ENCODE data around the gene SRPRB.

SRPRB gene

GRCh38 chr3:133864616-133865015 is 59.0 kb downstream of the SRPRB start:
- H3F3A ChIP-seq (ENCODE audit: control insufficient read depth, insufficient read depth): no peaks in the 10 kb centered on the region
- H3K9me2 ChIP-seq (replicated peaks; ENCODE audit: control insufficient read depth, low read length): no peaks in the 10 kb centered on the region
- H4K20me1 ChIP-seq (ENCODE audit: control insufficient read depth, insufficient read depth, low read depth, low read length): no peaks in the 10 kb centered on the region
- no peaks in the 10 kb centered on the region for H3K79me2 ChIP-seq (ENCODE audit: control insufficient read depth, low read length)
- no peak for TF ChIP-seq EZH2phosphoT487 (IDR thresholded peaks at IDR 0.05; ENCODE audit: borderline replicate concordance, low read length)
- no peak for TF ChIP-seq CTCF (IDR thresholded peaks at IDR 0.05; ENCODE audit: low read depth, low read length, poor library complexity, severe bottlenecking)
- H3K36me3 ChIP-seq (ENCODE audit: control insufficient read depth, low read length): no peaks in the 10 kb centered on the region
- H3K4me1 ChIP-seq (ENCODE audit: control insufficient read depth, low read length): no peaks in the 10 kb centered on the region
- H3K4me2 ChIP-seq (ENCODE audit: low read length): no peak overlapping the region
- H3K9me3 ChIP-seq (ENCODE audit: control insufficient read depth, insufficient read depth, low read length): no peaks in the 10 kb centered on the region
- peaks cover 4% of the 10 kb centered on the region; the same call in 1 of the 2 replicates for H3K27me3 ChIP-seq (ENCODE audit: control insufficient read depth, low read length)
- H3K27ac ChIP-seq (ENCODE audit: low read depth, low read length): no peak overlapping the region
- H3K4me3 ChIP-seq (ENCODE audit: low read length): no peak overlapping the region

DNA sequence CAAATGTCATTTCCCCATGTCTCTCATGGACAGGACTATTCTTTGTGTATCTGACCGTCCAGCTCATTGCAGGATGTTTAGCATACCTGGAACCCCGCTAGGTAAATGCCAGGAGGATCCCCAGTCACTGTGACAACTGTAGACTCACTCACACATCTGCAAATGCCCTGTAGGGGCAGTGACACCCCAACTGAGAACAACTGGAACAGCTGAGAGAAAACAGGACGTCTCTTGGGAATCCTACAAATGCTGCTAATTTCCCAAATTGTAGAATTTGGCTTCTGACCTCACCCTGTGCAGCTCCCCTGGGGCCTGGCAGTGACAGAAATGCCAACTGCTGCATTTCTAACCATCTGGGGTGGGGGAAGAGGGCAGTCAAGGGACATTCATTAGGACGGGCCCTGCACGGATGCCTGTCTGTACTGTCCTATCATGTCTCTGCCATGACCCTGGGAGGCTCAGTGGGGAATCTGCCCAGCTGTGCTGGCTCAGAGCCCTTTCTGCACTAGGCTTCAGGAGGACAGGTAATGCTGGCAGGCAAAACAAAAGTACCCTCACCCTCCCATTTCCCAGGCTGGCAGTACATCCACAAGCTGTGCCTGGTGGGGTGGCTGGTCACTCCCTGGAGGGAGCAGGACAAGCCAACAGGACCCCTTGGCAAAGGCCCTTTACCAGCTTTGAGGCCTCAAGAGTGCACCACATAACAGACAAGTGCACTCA is 59.7 kb downstream of the SRPRB start:
- no peaks in the 10 kb centered on the region for H3K36me3 ChIP-seq (ENCODE audit: control insufficient read depth, low read length)
- TF ChIP-seq CTCF (IDR thresholded peaks at IDR 0.05; ENCODE audit: low read depth, low read length, poor library complexity, severe bottlenecking): no peak
- no peak for TF ChIP-seq EZH2phosphoT487 (IDR thresholded peaks at IDR 0.05; ENCODE audit: borderline replicate concordance, low read length)
- H3K4me1 ChIP-seq (ENCODE audit: control insufficient read depth, low read length): no peaks in the 10 kb centered on the region

GRCh38 chr3:133866141-133866540 is 60.5 kb downstream of the SRPRB start:
- Histone ChIP-seq H3K4me1 (ENCODE audit: control insufficient read depth, low read length) (no peaks in the 10 kb centered on the region), H3K4me3 (ENCODE audit: low read length) (no peak overlapping the region), H3K27ac (ENCODE audit: low read depth, low read length) (no peak overlapping the region), H3F3A (ENCODE audit: control insufficient read depth, insufficient read depth) (no peaks in the 10 kb centered on the region), H3K9me2 (replicated peaks; ENCODE audit: control insufficient read depth, low read length) (no peaks in the 10 kb centered on the region), H3K79me2 (ENCODE audit: control insufficient read depth, low read length) (no peaks in the 10 kb centered on the region), H4K20me1 (ENCODE audit: control insufficient read depth, insufficient read depth, low read depth, low read length) (no peaks in the 10 kb centered on the region), H3K36me3 (ENCODE audit: control insufficient read depth, low read length) (no peaks in the 10 kb centered on the region), H3K9me3 (ENCODE audit: control insufficient read depth, insufficient read depth, low read length) (no peaks in the 10 kb centered on the region), H3K27me3 (ENCODE audit: control insufficient read depth, low read length) (peaks cover 4% of the 10 kb centered on the region; the same call in 1 of the 2 replicates), H3K4me2 (ENCODE audit: low read length) (no peak overlapping the region)
- no peak for TF ChIP-seq EZH2phosphoT487 (IDR thresholded peaks at IDR 0.05; ENCODE audit: borderline replicate concordance, low read length)
- no peak for TF ChIP-seq CTCF (IDR thresholded peaks at IDR 0.05; ENCODE audit: low read depth, low read length, poor library complexity, severe bottlenecking)

More for the DNA sequence above, 59.7 kb downstream of the SRPRB start:
- H3K9me3 ChIP-seq (ENCODE audit: control insufficient read depth, insufficient read depth, low read length): no peaks in the 10 kb centered on the region
- no peaks in the 10 kb centered on the region for H4K20me1 ChIP-seq (ENCODE audit: control insufficient read depth, insufficient read depth, low read depth, low read length)
- H3K79me2 ChIP-seq (ENCODE audit: control insufficient read depth, low read length): no peaks in the 10 kb centered on the region
- no peak overlapping the region for H3K27ac ChIP-seq (ENCODE audit: low read depth, low read length)
- no peak overlapping the region for H3K4me2 ChIP-seq (ENCODE audit: low read length)
- H3K4me3 ChIP-seq (ENCODE audit: low read length): no peak overlapping the region
- no peaks in the 10 kb centered on the region for H3F3A ChIP-seq (ENCODE audit: control insufficient read depth, insufficient read depth)
- H3K27me3 ChIP-seq (ENCODE audit: control insufficient read depth, low read length): peaks cover 4% of the 10 kb centered on the region; the same call in 1 of the 2 replicates
- H3K9me2 ChIP-seq (replicated peaks; ENCODE audit: control insufficient read depth, low read length): no peaks in the 10 kb centered on the region
